ENCODE data around the gene ATP2C1.

DNA sequence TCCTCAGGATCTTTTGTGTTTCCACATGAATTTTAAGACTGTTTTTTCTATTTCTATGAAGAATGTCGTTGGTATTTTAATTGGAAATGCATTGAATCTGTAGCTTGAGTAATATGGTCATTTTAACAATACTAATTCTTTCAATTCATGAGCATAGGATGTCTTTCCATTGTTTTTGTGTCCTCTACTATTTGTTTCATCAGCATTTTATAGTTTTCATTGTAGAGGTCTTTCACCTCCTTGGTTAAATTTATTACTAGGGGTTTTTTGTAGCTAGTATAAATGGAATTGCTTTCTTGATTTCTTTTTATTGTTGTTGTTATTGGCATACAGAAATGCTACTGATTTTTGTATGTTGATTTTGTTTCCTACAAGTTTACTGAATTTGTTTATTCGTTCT, 17.3 kb upstream of the ATP2C1 start:
- TF ChIP-seq, protein P1, sequence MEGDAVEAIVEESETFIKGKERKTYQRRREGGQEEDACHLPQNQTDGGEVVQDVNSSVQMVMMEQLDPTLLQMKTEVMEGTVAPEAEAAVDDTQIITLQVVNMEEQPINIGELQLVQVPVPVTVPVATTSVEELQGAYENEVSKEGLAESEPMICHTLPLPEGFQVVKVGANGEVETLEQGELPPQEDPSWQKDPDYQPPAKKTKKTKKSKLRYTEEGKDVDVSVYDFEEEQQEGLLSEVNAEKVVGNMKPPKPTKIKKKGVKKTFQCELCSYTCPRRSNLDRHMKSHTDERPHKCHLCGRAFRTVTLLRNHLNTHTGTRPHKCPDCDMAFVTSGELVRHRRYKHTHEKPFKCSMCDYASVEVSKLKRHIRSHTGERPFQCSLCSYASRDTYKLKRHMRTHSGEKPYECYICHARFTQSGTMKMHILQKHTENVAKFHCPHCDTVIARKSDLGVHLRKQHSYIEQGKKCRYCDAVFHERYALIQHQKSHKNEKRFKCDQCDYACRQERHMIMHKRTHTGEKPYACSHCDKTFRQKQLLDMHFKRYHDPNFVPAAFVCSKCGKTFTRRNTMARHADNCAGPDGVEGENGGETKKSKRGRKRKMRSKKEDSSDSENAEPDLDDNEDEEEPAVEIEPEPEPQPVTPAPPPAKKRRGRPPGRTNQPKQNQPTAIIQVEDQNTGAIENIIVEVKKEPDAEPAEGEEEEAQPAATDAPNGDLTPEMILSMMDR (IDR thresholded peaks at IDR 0.05; ENCODE audit: insufficient read depth, low read length) = no peak
- no peak for TF ChIP-seq GABPA (IDR thresholded peaks at IDR 0.05; ENCODE audit: low read depth)
- TF ChIP-seq, protein P2, sequence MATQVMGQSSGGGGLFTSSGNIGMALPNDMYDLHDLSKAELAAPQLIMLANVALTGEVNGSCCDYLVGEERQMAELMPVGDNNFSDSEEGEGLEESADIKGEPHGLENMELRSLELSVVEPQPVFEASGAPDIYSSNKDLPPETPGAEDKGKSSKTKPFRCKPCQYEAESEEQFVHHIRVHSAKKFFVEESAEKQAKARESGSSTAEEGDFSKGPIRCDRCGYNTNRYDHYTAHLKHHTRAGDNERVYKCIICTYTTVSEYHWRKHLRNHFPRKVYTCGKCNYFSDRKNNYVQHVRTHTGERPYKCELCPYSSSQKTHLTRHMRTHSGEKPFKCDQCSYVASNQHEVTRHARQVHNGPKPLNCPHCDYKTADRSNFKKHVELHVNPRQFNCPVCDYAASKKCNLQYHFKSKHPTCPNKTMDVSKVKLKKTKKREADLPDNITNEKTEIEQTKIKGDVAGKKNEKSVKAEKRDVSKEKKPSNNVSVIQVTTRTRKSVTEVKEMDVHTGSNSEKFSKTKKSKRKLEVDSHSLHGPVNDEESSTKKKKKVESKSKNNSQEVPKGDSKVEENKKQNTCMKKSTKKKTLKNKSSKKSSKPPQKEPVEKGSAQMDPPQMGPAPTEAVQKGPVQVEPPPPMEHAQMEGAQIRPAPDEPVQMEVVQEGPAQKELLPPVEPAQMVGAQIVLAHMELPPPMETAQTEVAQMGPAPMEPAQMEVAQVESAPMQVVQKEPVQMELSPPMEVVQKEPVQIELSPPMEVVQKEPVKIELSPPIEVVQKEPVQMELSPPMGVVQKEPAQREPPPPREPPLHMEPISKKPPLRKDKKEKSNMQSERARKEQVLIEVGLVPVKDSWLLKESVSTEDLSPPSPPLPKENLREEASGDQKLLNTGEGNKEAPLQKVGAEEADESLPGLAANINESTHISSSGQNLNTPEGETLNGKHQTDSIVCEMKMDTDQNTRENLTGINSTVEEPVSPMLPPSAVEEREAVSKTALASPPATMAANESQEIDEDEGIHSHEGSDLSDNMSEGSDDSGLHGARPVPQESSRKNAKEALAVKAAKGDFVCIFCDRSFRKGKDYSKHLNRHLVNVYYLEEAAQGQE (IDR thresholded peaks at IDR 0.05; ENCODE audit: insufficient replicate concordance, low read depth) = no peak
- TF ChIP-seq POLR2AphosphoS5 (IDR thresholded peaks at IDR 0.05; ENCODE audit: low read depth) = no peak
